ENCODE data around the gene TPP1.
A peak's percentile ranks its signal among the peaks of the same experiment; 100 is the strongest.

The TPP1 gene

GRCh38 chr11:6625156-6625831 is 6.1 kb upstream of the TPP1 start:
- Mint-ChIP-seq H3K27me3 (no peaks in the 10 kb centered on the region), H3K4me1 (peaks cover 25% of the 10 kb centered on the region), H3K27ac (no peak overlapping the region), H3K4me3 (no peak overlapping the region), H3K9me3 (no peaks in the 10 kb centered on the region)
- ATAC-seq (no peak), DNase-seq (no peak)

DNA sequence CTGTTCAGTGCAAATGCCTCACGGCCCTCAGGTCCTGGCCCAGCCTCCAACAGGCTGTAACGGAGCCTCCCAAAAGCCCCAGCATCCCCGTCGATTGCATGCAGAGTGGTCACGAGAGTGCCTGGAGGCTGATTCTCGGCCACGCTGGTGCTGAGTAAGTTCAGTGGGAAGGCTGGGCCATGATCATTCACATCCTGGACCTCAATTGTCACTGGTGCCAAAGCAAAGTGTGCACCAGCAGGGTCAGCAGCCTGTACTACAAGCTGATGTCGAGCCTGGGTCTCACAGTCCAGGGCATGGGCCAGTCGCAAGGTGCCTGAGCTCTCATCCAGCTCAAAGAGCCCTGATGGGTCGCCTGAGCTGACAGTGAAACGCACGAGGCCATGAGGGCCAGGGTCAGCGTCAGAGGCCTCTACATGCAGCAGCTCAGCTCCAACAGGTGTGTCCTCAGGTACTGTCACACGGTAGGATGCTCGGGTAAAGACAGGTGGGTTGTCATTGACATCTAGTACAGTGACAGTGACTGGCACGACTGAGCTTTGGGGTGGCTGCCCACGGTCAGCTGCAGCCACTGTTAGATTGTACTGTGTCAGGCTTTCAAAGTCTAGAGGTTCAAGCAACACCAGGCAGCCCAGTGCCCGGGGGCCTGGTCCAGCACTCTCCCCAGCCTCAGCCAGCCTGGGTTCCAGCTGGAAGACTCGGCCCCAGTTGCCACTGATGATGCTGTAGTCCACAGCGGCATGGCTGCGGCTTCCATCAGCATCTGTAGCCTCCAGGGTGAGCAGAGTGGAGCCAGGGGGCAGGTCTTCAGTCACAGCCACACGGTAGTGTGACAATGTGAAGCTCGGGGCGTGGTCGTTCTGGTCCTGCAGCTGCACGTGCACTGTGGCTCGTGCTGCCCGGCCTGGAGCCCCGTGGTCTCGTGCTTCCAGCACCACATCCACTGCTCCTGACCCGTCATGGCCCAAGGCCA is 4.5 kb upstream of the TPP1 start:
- Mint-ChIP-seq H3K27me3 (no peaks in the 10 kb centered on the region), H3K4me3 (no peak overlapping the region), H3K4me1 (peaks cover 25% of the 10 kb centered on the region), H3K9me3 (no peaks in the 10 kb centered on the region), H3K27ac (no peak overlapping the region)
- ATAC-seq, result no peak
- DNase-seq, result no peak

DNA sequence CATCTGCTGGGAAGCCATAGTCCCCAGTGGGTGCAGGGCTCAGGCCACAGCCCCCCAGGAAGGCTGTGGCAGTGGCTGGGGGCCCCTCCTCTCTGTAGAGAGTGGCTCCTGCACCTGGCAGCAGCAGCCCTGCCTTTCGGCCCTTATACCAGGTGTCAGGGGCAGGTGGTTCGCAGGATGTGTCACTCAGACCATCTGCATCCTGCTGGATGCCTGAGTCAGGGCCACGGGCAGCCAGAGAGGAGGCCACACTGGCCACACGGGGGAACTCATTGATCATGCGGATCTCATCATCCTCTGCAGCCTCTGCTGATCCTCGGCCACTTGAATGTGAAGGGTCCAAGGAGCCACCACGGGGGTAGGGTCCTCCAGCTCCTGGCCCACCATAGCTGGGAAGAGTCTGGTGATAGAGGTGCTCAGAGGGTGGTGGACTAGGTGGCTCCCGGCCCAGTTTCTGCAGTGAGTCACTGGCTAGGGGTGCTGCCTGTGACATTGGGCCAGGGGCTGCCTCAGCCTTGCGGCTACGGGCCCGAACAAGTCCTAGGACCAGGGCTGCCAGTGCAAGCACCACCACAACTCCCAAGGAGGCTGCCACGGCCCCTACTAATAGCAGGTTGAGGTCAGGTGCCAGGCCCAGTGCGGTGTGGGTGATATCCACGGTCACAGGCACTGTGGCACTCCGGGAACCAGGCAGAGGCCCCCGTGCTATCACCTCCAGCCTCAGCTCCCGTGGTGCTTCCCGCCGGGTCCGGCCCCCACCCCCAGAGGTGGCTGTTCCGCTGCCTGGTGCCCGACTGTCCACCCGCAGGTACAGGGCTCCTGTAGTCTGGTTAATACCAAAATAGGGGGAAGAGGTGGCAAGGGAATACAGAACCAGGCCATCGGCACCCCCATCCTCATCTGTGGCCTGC is 3.3 kb upstream of the TPP1 start:
- ATAC-seq (no peak), DNase-seq (no peak)
- Mint-ChIP-seq H3K4me1 (peaks cover 14% of the 10 kb centered on the region), H3K4me3 (no peak overlapping the region), H3K27ac (no peak overlapping the region), H3K27me3 (no peaks in the 10 kb centered on the region), H3K9me3 (no peaks in the 10 kb centered on the region)

DNA sequence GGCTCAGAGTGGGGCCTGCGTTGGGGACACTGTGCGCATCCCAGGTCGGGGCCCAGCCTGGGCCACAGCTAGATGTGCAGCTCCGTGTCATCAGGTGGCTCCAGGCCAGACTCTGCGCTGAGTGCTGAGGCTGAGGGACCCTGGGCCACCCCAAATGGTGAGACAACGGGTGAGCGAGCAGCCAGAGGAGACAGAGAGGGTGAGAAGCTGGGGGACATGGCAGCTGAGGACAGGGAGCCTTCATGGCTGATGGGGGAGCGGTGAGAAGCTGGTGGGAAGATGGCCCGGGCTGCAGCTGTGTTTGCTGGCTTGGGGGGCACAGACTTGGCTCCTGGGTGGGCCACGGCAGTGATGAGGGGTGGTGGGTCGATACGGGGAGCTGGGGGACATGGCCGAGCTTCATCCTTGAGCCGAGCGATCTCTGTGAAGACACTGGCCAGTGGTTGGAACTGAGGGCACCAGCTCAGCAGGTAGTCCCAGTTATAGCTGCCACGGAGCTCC is 2.5 kb upstream of the TPP1 start:
- Mint-ChIP-seq H3K27ac (no peak overlapping the region), H3K9me3 (no peaks in the 10 kb centered on the region), H3K27me3 (no peaks in the 10 kb centered on the region), H3K4me1 (peaks cover 7% of the 10 kb centered on the region), H3K4me3 (no peak overlapping the region)
- ATAC-seq (no peak), DNase-seq (no peak)

DNA sequence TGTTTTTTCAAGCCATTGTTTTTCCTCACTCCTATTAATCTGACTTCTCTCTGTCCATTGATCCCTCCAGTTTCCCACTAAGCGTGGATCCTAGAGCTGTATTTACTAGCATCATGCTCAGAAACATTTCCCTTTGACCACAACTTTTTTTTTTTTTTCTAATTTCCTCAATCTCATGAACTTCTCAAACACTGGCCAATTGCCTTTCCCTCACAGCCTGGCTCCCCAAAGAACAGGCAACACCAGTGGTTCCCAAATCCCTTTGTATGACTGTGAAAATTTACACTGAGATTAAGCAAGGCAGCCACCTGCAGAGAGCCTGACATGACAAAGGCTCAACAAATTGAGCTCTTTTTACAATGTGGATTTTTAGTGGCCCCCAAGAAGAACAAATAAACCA is 1.4 kb upstream of the TPP1 start:
- Mint-ChIP-seq H3K9me3 (no peaks in the 10 kb centered on the region), H3K27ac (no peak overlapping the region), H3K27me3 (no peaks in the 10 kb centered on the region), H3K4me1 (no peaks in the 10 kb centered on the region), H3K4me3 (no peak overlapping the region)
- ATAC-seq (no peak), DNase-seq (no peak)

DNA sequence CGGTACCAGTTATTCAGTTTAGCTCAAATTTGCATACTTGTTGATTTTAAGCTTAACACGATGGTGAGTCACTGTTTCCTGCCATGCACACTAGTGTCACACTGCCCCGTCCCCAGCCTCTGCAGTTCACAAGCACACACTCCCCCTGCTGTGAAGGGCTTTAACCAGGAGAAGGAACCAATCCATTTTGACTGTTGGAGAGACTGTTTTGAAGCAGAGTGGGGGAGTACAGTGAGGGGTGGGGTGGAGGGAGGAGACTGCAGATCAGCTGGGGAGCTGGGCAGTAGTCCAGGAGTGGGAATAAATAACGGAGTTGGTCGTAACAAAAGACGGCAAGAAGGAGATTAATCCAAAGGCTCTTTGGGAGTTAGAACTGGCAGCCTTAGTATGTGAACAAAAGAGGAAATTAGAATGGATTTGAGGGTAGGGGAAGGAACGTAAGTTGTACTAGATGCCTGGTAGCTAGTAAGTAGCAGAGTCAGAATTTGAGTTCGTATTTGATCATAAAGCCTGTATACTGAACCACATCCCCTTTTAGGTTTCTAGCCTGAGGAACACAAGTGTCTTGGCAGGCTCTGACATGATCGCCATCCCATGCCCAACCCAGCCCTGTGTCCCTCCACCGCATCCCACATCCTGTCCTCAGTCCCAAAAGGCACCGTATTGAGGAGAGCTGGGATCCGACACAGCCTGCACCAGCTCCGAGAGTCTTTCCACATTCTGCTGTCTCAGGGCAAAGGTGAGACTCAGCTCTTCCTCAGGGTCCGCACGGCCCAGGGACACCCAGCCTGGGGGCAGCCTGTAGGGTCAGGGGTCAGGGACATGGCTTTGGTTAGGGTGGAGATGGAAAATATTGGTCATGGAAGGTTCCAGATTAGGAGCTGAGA is 862 bp downstream of the TPP1 start:
- peak; percentile 64 for ATAC-seq
- Mint-ChIP-seq H3K4me1 (no peaks in the 10 kb centered on the region), H3K9me3 (no peaks in the 10 kb centered on the region), H3K4me3 (no peak overlapping the region), H3K27ac (no peak overlapping the region), H3K27me3 (no peaks in the 10 kb centered on the region)
- peak; percentile 23 to 55 for DNase-seq

GRCh38 chr11:6617315-6617781 is 1.9 kb downstream of the TPP1 start:
- H3K4me1 Mint-ChIP-seq, result no peaks in the 10 kb centered on the region
- no peaks in the 10 kb centered on the region for H3K27me3 Mint-ChIP-seq
- ATAC-seq, result no peak
- H3K27ac Mint-ChIP-seq, result no peak overlapping the region
- peak overlapping the region in 1 of 2 donors; percentile 36 for H3K4me3 Mint-ChIP-seq
- no peaks in the 10 kb centered on the region for H3K9me3 Mint-ChIP-seq
- no peak for DNase-seq

- no peak for DNase-seq
- H3K4me3 Mint-ChIP-seq, result no peak overlapping the region
Measured at GRCh38 chr11:6616596-6617250, 2.5 kb downstream of the TPP1 start.

GRCh38 chr11:6615882-6616585 is 3.2 kb downstream of the TPP1 start:
- Mint-ChIP-seq H3K9me3 (no peaks in the 10 kb centered on the region), H3K27ac (no peak overlapping the region), H3K27me3 (no peaks in the 10 kb centered on the region), H3K4me3 (no peak overlapping the region), H3K4me1 (peaks cover 4% of the 10 kb centered on the region)
- no peak for ATAC-seq
- DNase-seq, result no peak

More at GRCh38 chr11:6616596-6617250, 2.5 kb downstream of the TPP1 start:
- no peak for ATAC-seq
- no peaks in the 10 kb centered on the region for H3K9me3 Mint-ChIP-seq
- H3K27ac Mint-ChIP-seq, result no peak overlapping the region
- no peaks in the 10 kb centered on the region for H3K4me1 Mint-ChIP-seq
- H3K27me3 Mint-ChIP-seq, result no peaks in the 10 kb centered on the region

DNA sequence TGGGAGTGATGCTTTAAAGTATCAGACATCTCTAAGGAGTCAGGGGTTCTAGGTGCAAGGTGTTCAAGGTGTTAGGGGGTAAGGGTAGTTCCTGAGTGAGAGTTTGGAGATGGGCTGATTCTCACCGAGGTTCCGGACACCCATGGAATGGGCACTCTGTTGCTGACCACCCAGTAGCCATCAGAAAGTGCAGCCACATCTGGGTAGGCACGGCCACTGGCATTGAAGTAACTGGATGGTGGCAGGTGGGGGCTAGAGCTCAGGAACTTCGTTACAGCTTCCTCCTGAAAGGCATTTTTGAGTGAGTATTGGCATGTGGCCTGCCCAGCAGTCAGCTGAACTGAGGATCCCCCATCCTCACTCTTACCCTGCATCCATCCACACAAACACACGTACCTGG is 4.2 kb downstream of the TPP1 start:
- H3K4me1 Mint-ChIP-seq, result peaks cover 14% of the 10 kb centered on the region
- ATAC-seq (no peak), DNase-seq (no peak)
- no peaks in the 10 kb centered on the region for H3K27me3 Mint-ChIP-seq
- no peak overlapping the region for H3K27ac Mint-ChIP-seq
- H3K9me3 Mint-ChIP-seq, result no peaks in the 10 kb centered on the region
- H3K4me3 Mint-ChIP-seq, result no peak overlapping the region

- Mint-ChIP-seq H3K27ac (no peak overlapping the region), H3K4me1 (peaks cover 20% of the 10 kb centered on the region), H3K9me3 (no peaks in the 10 kb centered on the region), H3K27me3 (no peaks in the 10 kb centered on the region), H3K4me3 (no peak overlapping the region)
- ATAC-seq, result no peak
- no peak for DNase-seq
Measured at GRCh38 chr11:6614446-6614845, 4.8 kb downstream of the TPP1 start.

- Mint-ChIP-seq H3K9me3 (no peaks in the 10 kb centered on the region), H3K4me1 (peaks cover 28% of the 10 kb centered on the region), H3K27me3 (no peaks in the 10 kb centered on the region), H3K4me3 (no peak overlapping the region), H3K27ac (no peak overlapping the region)
- no peak for DNase-seq
- no peak for ATAC-seq
Measured at GRCh38 chr11:6613496-6613895, 5.7 kb downstream of the TPP1 start.

- peak; percentile 91 for ATAC-seq
- Mint-ChIP-seq H3K27me3 (no peaks in the 10 kb centered on the region), H3K4me1 (peaks cover 36% of the 10 kb centered on the region), H3K27ac (peak within 1 kb of the TSS; percentile 95 to 96), H3K4me3 (peak within 1 kb of the TSS; percentile 88 to 96), H3K9me3 (no peaks in the 10 kb centered on the region)
- DNase-seq, result peak; percentile 93 to 95
Measured at GRCh38 chr11:6612213-6613041, 6.8 kb downstream of the TPP1 start, which contains the start of gene TAF10. TSS of gene TAF10 (minus strand) at chr11:6612216. CDS start at chr11:6612189, 27 bp downstream.

Measured in stimulated activated naive CD8-positive, alpha-beta T cell treated with anti-CD3 and anti-CD28 coated beads, Interleukin-15, amount 100 ng/mL, for 72 hours (primary cell).